AG20443 (cell line): ENCODE data around the gene ACY1.

ENCODE experiments used
- DNase-seq: peaks from one replicate; pipeline ENCODE4 v3.0.0; 2012; ENCODE audit warnings: low spot score, mixed read lengths

ACY1 gene

DNA sequence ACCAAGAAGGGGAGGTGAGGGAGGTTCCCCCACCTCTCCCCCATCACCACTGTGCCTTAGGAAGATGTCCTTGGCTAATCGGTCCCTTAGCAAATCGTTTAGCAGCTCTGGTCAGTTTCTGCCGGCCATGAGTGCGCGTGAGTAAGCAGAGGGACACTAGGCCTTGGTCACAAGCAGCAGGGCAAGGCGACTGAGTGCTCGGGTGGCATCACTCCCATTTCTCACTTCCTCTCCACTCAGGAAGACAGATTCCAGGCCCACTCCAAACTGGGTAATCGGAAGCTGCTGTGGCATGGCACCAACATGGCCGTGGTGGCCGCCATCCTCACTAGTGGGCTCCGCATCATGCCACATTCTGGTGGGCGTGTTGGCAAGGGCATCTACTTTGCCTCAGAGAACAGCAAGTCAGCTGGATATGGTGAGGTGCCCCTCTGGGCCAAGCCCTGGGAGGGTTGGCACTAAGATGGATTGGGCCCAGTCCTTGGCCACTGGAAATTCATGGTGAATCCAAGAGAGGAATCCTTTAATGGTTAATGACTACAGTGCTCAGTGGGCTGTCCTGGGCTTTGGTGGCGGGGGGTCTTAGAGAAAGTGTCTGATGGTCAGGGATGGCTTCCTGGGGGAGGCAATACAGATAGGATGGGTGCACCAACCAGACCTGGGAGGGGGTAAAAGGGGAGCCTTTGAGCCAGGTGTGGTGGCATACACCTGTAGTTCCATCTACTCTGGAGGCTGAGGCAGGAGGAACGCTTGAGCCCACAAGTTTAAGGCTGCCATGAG is 37.2 kb upstream of the ACY1 start:
- no peak for DNase-seq

DNA sequence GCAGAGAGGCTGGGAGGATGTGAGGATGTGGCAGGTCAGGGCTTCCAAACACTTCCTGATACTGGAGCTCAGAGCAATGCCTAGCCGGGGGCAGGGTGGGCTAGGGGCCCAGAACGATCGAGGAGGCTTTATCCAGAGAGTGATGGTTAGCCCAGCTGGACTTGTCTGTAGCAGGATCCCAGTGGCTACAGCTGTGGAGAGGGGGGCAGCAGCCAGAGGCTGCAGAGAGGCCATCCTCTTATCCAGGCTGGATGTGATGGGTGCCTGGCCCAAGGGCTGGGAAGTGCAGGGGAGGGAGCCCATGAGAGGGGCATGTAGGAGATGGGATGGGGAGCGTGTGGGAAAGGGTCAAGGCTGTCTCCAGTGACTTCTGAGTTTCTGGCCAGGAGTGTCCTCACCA is 36.5 kb upstream of the ACY1 start:
- DNase-seq, result no peak

DNA sequence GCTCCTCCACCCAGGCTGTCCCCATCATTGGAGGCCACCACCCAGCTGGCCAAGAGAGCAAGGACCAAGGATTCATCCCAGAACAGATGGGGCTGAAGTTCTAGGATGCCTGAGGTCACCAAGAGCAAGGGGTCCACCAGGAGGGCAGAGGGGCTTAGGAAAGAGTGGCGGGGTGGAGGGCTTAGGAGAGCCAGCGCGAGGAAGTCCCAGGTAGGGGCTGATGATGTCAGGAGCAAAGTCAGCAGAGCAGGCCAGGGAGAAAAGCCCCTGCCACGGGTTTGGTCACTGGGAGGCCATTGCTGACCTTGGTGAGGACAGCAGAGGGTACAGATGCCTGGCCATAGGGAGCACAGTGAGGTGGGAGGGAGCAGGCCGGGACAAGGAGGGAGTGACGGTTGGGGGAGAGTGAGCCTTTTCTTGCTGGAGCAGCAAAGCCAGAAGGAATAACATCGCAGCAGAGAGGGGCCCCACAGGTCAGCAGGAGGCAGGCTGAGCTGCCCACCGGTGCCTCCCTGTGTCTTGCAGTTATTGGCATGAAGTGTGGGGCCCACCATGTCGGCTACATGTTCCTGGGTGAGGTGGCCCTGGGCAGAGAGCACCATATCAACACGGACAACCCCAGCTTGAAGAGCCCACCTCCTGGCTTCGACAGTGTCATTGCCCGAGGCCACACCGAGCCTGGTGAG is 36.0 kb upstream of the ACY1 start:
- DNase-seq, result no peak

DNA sequence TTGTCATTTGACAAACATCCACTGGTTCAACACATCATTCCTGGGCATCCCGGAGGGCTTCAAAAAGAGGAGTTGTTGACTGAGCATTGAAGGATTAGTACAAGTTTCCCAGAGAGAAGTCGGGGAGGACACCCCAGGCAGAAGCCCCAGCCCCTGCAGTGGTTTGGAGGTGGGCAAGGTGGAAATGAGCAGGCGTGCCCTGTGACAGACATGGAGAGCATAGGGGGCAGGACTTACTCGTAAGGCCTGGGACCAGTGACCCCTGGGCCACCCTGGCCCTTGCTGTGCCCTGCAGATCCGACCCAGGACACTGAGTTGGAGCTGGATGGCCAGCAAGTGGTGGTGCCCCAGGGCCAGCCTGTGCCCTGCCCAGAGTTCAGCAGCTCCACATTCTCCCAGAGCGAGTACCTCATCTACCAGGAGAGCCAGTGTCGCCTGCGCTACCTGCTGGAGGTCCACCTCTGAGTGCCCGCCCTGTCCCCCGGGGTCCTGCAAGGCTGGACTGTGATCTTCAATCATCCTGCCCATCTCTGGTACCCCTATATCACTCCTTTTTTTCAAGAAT is 35.2 kb upstream of the ACY1 start:
- no peak for DNase-seq

DNA sequence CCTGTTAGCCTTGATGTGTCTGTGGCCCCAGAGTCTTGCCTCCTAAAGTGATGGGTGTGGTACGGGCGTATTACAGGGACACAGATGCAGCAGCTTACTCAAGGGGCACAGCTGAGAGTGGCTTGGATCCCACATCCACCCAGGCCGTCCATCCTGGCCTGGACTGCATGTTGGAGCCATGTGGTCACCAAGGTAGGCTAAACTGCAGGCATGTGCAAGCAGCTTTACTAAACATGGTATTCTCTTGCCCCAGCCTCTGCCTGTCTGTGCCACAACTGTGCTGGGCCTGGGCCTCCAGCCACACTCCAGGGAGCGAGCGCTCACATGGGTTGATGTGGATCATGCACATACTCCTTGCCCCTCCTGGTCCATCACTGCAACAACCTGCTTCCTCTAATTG is 34.2 kb upstream of the ACY1 start:
- DNase-seq, result no peak

DNA sequence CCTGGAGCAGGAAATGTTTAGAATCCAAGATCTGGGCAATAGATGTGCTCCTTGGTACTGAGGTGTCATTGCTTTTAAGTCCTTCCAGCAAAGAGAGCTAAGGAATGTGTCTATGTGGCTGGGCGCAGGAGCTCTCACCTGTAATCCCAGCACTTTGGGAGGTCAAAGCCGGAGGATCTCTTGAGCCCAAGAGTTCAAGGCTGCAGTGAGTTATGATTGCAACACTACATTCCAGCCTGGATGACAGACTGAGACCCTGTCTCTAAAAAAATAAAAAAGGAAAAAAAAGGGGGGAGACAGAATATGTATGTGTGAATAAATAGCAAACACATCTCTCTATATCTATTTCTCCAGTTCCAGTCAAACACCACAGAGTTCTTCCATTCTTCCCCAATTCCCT is 32.4 kb upstream of the ACY1 start:
- DNase-seq, result no peak

DNA sequence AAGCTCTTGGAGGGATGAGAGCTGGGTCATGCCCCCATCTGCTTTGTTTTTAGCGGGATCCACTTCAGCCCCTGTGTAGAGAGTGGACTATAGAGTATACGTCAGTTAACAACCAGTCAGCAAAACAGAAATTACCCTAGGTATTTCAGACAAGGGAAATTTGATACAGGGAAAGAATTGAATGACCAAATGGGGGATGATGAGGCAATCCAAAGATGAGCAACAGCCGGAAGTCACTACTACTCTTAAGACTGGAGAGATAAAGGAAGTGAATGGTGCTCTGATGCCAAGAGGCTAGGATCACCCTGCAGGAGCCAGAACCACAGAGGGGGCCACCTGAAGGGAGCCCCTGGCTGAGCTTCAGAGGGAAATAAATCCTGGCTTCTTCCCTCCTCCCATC is 29.9 kb upstream of the ACY1 start:
- peak; percentile 62 for DNase-seq

DNA sequence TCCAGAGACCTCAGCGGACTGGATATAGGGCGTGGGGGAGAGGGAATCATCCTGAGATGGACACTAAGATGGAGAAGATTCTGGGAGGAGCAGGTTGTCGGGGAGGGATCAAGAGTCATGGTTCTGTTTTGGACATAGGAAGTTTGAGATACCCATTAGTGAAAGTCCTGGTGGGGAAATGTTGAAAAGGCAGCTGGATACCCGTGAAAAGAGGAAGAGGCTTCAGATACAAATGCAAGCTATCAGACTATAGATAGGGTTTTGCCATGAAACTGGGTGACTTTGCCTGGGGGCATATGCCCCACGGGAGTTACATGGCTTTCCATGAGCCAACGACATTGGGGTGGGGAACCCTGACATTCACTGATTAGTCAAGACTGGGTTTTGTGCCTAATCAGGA is 29.2 kb upstream of the ACY1 start:
- no peak for DNase-seq

DNA sequence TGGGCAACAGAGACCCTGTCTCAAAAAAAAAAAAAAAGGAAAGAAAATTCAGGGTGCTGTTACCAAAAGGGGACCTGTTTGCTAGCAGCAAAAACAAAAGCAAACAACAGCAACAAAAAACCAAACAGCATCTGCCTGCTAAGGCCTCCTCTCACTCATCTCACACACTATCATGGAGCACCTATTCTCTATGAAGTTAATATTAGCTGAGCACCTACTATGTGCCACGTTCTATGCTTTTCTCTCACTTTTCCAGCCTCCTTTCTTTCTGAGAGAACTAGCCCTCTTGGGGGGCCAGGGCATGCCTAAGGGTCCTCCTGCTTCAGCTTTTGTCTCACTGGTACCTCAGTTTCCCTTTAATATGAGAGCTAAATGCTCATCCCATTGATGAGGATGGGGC is 28.6 kb upstream of the ACY1 start:
- no peak for DNase-seq

DNA sequence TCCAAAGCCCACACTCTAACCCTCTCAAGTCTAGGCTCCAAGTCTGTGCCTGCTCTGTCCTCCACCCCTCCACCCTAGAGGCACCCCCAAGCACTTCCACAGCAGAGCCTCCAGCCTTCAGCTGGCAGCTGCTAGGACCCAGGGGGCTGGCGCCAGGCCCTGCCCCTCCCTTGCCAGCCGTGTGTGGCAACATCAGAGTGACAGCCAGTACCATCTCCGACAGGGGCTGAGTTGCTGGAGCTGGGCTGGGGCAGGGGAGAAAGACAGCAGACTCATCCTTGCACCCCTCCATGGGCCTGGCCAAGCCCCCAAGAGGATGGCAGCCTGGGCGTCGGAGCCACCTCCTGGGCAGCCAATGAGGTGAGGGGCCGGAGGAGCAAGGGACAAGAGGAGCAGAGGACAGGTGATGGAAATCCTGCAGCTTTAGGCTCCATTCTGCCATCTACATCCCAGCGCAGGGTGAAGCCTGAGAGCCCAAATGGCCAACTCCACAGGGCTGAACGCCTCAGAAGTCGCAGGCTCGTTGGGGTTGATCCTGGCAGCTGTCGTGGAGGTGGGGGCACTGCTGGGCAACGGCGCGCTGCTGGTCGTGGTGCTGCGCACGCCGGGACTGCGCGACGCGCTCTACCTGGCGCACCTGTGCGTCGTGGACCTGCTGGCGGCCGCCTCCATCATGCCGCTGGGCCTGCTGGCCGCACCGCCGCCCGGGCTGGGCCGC is 28.0 kb upstream of the ACY1 start, which contains the start of gene GPR62:
GPR62 (plus strand) TSS at position 207 of the 718 bp plus-strand sequence; CDS start at position 479, 272 bp downstream.
- DNase-seq, result no peak

DNA sequence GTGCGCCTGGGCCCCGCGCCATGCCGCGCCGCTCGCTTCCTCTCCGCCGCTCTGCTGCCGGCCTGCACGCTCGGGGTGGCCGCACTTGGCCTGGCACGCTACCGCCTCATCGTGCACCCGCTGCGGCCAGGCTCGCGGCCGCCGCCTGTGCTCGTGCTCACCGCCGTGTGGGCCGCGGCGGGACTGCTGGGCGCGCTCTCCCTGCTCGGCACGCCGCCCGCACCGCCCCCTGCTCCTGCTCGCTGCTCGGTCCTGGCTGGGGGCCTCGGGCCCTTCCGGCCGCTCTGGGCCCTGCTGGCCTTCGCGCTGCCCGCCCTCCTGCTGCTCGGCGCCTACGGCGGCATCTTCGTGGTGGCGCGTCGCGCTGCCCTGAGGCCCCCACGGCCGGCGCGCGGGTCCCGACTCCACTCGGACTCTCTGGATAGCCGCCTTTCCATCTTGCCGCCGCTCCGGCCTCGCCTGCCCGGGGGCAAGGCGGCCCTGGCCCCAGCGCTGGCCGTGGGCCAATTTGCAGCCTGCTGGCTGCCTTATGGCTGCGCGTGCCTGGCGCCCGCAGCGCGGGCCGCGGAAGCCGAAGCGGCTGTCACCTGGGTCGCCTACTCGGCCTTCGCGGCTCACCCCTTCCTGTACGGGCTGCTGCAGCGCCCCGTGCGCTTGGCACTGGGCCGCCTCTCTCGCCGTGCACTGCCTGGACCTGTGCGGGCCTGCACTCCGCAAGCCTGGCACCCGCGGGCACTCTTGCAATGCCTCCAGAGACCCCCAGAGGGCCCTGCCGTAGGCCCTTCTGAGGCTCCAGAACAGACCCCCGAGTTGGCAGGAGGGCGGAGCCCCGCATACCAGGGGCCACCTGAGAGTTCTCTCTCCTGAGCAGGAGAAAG is 27.2 kb upstream of the ACY1 start:
- peak; percentile 66 for DNase-seq

DNA sequence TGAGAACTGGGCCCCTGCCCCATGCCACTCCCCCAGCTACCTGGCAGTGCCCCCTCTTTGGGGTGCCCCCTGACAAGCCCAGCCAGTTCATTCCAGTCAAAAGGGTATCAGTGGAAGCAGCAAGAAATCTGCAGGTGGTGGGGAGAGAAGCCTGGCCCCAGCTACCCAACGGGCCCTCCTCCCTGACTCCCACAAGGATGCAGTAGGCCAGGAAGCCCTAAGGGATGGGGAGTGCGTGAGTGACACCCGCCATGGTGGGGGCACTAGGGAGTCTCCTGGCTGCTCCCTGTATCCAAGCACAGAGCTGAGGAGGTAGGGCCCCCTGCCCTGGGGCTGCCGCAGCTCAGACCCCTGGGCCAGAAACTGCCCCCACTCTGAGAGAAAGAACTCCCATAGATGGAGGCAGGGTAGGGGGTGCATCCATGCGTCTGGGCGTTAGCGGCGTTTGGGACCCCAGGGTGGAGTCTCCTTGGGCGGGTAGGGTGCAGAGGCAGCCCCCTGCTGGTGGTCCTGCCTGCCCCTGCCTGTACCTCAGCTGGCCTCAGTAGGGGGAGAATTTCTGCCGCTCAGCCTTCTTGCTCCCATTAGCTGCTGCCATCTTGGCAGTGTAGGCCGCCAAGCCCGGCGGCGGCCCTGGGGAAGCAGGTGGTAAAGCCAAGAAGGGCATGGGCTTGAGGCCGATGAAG is 25.7 kb upstream of the ACY1 start:
- no peak for DNase-seq

DNA sequence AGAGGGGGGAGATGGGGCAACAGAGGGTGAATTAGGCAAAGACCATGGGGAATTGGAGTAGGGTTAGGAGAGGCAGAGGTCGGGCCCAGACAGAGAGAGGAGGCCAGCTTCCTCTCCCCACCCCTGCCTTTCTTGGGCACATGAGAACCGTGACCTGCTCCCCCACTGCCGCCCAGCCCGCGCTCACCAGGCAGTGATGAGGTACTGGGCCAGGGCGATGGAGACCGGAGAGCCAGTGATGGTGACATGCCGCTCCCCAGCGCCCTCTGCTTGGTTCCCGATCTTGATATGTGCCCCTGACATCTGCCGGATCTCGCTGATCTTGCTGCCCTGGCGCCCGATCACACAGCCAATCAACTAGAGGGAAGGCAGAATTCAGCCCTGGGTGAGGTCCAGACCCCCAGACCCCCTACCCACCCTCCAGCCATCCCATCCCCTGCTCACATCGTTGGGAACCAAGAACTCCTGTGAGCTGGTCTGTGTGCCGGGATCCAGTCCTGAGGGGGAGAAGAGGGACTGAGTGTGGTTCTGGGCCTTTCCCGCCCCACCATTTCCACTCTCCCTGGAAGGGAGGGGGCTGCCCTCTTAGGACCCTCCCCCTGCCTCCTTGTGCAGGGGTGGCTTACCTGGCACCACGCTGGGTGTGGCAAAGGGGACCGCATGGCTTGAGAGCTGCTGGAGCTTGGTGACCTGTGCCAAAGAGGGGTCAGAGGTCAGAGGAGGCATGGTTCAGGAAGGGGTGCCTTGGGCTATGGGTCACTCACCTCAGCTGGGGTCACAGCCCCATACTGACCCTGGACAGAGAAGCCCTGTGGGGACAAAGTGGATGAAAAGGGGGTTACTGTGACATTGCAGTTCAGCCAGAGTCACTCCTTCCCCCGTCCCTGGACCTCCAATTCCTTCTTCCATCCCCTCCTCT is 24.5 kb upstream of the ACY1 start:
- no peak for DNase-seq

DNA sequence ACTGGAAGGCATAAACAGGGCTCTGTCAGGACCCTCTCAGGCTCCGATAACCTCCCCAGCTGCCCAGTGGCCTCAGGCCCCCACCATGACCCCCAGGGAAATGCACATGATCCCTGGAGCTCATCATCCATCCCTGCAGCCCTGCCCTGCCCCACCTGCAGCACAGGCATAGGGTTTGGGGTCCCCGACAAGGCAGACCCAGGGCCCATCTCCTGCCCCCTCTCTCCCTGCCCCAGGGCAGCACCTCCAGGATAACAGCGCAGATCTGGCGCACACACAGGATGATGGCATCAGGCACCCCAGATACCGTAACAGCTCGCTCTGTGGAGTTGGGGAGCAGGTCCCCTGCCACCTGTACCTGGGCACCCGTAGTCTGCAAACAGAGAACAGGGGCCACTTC is 23.7 kb upstream of the ACY1 start:
- no peak for DNase-seq

DNA sequence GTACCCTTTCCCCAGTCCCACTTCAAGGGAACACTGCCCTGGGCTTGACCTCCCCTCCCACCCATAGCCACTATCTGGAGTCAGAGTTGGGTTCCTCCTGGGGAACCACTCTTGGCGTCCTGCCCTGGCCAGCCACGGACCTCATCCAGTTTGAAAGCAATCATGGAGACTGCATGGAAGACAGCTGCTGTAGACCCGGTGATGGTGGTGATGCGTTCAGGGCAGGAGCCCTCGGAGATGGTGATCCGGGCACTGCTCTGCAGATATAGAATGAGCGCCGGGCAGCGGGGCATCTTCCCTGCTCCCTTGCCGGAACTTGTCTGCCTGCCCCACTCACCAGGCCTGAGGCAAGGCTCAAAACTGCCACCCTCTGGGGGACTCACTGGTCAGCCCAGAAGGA is 22.9 kb upstream of the ACY1 start:
- no peak for DNase-seq

DNA sequence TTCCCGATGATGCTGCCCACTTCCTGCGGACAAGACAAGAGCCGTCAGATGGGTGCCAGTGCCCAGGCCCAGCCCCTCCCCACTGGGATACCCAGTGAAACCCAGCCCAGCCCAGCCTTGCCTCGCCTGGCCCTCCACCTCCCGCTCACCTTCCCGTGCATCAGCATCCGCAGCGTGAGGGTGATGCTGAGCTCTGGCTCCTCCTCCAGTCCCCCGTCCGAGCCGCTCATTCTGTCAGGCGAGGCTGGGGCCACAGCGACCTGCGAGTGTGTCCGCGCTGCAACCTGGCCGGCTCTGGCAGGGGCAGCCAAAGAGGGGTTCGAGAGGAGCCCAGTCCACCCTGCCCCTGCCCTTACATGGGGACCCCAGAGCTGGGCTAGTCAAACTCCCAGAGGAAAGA is 22.3 kb upstream of the ACY1 start:
- no peak for DNase-seq

DNA sequence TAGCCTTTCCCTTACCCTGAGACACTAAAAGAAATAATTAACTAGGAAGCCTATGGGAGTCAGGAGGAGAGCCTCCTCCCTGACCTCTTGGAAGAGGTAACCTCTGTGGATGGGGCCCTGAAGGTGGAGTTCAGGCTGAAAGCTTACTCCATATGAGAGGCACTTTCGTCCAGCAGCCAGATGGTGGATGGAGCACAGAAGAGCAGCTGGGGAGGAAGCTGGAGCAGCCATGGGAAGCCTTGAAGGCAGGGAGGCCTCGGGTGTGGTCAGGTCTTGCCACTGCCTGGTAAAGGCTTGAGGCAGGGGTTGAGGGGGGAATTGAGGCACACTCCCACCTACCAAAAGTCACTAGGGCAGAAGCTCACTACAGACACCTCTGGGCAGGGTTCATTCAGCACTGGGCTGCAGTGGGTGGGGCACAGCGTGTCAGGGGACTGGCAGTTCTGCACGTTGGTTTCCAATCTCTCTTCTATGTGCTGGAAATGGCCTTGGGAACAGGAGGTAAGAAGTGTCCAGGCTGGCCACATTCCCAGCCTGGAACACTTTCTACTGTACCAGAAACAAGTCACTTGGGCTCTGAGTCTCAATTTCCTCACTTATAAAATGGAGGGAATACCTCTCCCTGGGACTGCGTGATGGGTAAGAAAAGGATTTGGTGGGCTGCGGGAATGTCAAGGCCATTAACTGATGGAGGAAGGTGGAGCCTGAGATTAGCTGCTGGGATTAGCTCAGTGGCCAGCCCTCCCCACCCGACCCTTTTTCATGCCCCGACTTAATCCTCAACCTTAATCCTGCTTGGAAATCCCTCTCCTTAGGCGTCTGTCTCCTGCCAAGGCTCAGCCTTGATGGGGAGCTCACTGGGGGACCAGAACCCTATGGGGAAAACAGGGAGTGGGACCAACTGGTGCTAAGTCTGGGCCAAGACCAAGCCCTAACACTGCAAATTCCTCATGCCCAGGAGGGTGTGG is 21.4 kb upstream of the ACY1 start:
- DNase-seq, result no peak

DNA sequence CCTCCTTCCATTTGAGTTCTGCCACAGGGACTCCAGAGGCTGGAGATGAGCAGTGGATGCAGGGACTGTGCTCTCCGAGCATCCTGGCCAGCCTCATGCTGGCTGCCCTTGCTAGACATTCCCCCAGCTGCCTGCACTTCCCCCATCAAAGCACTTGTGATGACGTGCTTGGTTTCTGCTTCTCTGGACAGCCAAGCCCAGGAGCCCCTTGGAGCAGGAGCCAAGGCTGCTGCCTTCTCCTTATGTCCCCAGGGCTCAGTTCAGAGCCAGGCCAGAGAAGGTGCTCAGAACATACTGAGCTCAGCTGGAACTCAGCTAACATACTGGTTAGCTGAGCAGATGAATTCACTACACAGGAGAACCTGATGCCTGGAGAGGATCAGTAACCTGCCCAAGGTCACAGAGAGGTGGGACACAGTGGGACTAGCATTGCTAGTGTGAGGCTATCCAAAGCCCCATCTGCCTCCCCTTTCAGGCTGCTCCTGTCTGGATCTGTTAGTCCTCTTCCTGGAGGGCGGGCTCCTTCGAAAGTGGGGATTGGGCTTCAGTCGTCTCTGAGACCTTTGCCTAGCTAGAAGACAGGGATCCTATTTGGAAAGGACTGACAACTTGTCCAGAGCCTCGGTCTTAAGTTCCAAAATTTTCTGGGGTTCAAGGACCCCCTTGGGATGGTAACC is 20.3 kb upstream of the ACY1 start:
- no peak for DNase-seq
